Nephron (organoid): Measurements from ENCODE around the gene SUPT4H1.

Experiments used
- H3K27ac Mint-ChIP-seq, 3 experiments: 2 replicates each; pipeline ENCODE4 v1.8.0; 2020; ENCODE audit warnings: mixed read lengths in 3 of 3, mild to moderate bottlenecking in 2 of 3, moderate library complexity in 1 of 3
- H3K27me3 Mint-ChIP-seq: 2 replicates; pipeline ENCODE4 v1.8.0; 2021; ENCODE audit warnings: low read depth, mild to moderate bottlenecking, moderate library complexity, mixed read lengths
- H3K36me3 Mint-ChIP-seq: 2 replicates; pipeline ENCODE4 v1.8.0; 2020; ENCODE audit warnings: low read depth, mixed read lengths
- H3K4me1 Mint-ChIP-seq: 2 replicates; pipeline ENCODE4 v1.8.0; 2020; ENCODE audit warnings: mixed read lengths
- H3K4me3 Mint-ChIP-seq, 3 experiments: 2 replicates each; pipeline ENCODE4 v1.8.0; 2020; ENCODE audit warnings: mild to moderate bottlenecking in 3 of 3, mixed read lengths in 3 of 3, moderate library complexity in 2 of 3
- H3K9me3 Mint-ChIP-seq: 2 replicates; pipeline ENCODE4 v1.8.0; 2020; ENCODE audit warnings: mixed read lengths
- CTCF ChIP-seq, 3 experiments: fragments of 200-600 bp; sonication (generic); IDR thresholded peaks; one replicate each; pipeline ENCODE4 v1.5.0; 2021; ENCODE audit warnings: antibody characterized with exemption in 3 of 3; ENCODE audit not compliant: unreplicated experiment in 3 of 3

Gene SUPT4H1

DNA sequence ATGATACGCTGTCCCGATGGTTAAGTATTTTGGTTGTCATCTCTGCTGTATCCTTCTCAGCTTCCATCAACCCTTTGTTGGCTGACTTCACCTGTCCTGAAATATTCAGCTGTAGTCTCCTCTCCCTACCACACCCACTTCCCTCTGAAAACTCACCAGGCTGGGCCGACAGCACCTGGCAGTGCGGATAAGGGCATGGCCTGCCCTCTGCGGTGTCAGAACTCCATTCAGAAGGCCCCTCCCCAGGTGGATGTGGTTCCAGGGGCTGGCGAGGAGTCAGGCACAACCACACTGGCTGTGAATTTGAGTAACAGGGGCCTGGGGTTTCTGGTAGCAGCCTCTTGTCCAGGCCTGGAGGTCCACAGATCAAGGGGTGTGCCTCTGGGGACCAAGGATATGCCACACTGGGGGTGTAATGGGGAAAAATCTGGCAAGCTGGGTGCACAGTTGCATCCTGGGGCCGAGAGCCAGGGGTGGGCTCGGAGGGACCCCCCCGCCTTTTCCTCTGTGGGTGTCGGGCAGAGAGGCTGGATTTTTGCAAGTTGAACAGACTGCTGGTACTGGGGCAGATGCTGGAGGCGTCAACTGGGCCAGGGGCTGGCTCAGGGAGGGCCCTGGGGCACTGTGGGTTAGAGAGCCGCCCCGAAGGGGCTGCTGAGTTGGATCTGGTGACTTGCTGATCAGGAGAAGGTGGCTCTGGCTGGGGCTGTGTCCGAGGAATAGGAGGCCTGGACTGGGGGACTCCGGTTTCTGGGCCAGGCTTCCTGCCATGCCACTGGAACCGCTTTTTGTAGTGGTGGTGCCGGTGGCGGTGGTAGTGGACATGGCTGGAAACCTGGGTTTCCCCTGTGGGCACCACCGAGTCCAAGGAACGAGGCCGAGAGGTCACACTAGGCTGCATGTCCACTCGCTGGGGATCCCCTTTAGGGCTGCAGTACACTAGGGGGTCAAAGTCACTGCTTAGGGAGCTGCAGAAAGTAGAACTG lies 5.6 kb upstream of the SUPT4H1 start:
- H3K4me1 Mint-ChIP-seq, result peaks cover 13% of the 10 kb centered on the region
- H3K27ac Mint-ChIP-seq, result no peak overlapping the region
- no peaks in the 10 kb centered on the region for H3K36me3 Mint-ChIP-seq
- TF ChIP-seq CTCF (IDR thresholded peaks at IDR 0.05; ENCODE audit: unreplicated experiment in 3 of 3), result no peak
- H3K27me3 Mint-ChIP-seq, result no peaks in the 10 kb centered on the region
- no peak overlapping the region for H3K4me3 Mint-ChIP-seq
- H3K9me3 Mint-ChIP-seq, result no peaks in the 10 kb centered on the region

GRCh38 chr17:58356231-58356630 lies 4.2 kb upstream of the SUPT4H1 start:
- Mint-ChIP-seq H3K4me3 (no peak overlapping the region), H3K27me3 (peaks cover 3% of the 10 kb centered on the region), H3K4me1 (peaks cover 21% of the 10 kb centered on the region), H3K9me3 (no peaks in the 10 kb centered on the region), H3K36me3 (peaks cover 7% of the 10 kb centered on the region), H3K27ac (no peak overlapping the region)
- TF ChIP-seq CTCF (IDR thresholded peaks at IDR 0.05; ENCODE audit: unreplicated experiment in 3 of 3), result no peak

- Mint-ChIP-seq H3K4me1 (peaks cover 22% of the 10 kb centered on the region), H3K9me3 (no peaks in the 10 kb centered on the region), H3K27me3 (peaks cover 3% of the 10 kb centered on the region), H3K27ac (peak overlapping the region in 1 of 3 experiments; percentile 75), H3K4me3 (peak overlapping the region in 1 of 3 experiments; percentile 43), H3K36me3 (peaks cover 12% of the 10 kb centered on the region)
- no peak for TF ChIP-seq CTCF (IDR thresholded peaks at IDR 0.05; ENCODE audit: unreplicated experiment in 3 of 3)
Observed at GRCh38 chr17:58354541-58355216, 2.7 kb upstream of the SUPT4H1 start.

- Mint-ChIP-seq H3K36me3 (peaks cover 24% of the 10 kb centered on the region), H3K4me3 (peak overlapping the region; percentile 100), H3K9me3 (no peaks in the 10 kb centered on the region), H3K27me3 (peaks cover 3% of the 10 kb centered on the region), H3K4me1 (peaks cover 26% of the 10 kb centered on the region), H3K27ac (peak overlapping the region; percentile 95 to 98 (median 97))
- no peak for TF ChIP-seq CTCF (IDR thresholded peaks at IDR 0.05; ENCODE audit: unreplicated experiment in 3 of 3)
Observed at GRCh38 chr17:58353389-58353825, 1.4 kb upstream of the SUPT4H1 start.

DNA sequence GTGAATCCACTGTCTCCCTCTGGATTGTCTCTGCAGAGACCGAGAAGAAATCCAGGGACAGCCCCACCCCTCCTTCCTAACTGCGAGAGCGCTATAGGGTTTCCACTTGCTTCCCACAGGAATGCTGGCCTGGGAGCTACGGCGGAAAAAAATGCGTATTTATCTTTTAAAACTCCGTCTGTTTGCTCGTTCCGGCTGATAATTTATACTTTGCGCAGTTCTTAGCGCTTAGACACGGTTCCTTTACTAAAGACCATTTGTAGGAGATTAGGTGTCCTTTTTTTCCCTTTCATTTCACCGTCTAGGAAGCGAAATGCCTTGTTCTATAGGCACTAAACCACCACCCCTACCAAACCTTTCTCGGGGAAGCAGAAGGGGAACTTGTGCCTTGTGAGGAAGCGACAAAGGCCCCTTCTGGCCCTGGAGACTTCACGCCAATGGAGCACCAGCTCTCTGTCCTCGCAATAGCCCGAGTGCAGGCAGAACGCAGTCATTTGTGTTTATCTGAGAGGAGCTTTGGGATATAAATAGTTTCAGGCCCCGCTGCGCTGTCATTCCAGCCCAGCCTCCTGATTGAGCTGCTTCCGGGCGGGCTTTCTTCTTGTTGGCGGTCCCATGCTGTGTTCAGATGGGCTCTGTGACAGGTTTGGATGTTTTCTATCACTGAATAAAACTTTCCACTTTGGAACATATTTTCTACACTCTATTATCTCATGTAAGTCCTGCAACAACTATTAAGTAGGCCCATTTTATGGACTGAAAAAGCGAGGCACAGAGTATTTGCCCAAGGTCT lies 791 bp upstream of the SUPT4H1 start:
- TF ChIP-seq CTCF (IDR thresholded peaks at IDR 0.05; ENCODE audit: unreplicated experiment in 3 of 3), result no peak
- peaks cover 26% of the 10 kb centered on the region for H3K4me1 Mint-ChIP-seq
- peaks cover 30% of the 10 kb centered on the region for H3K36me3 Mint-ChIP-seq
- peak overlapping the region; percentile 100 for H3K4me3 Mint-ChIP-seq
- H3K9me3 Mint-ChIP-seq, result no peaks in the 10 kb centered on the region
- H3K27ac Mint-ChIP-seq, result peak overlapping the region; percentile 95 to 98 (median 97)
- H3K27me3 Mint-ChIP-seq, result peaks cover 3% of the 10 kb centered on the region
